ENCODE data around the gene TNNI2.

Gene TNNI2

DNA sequence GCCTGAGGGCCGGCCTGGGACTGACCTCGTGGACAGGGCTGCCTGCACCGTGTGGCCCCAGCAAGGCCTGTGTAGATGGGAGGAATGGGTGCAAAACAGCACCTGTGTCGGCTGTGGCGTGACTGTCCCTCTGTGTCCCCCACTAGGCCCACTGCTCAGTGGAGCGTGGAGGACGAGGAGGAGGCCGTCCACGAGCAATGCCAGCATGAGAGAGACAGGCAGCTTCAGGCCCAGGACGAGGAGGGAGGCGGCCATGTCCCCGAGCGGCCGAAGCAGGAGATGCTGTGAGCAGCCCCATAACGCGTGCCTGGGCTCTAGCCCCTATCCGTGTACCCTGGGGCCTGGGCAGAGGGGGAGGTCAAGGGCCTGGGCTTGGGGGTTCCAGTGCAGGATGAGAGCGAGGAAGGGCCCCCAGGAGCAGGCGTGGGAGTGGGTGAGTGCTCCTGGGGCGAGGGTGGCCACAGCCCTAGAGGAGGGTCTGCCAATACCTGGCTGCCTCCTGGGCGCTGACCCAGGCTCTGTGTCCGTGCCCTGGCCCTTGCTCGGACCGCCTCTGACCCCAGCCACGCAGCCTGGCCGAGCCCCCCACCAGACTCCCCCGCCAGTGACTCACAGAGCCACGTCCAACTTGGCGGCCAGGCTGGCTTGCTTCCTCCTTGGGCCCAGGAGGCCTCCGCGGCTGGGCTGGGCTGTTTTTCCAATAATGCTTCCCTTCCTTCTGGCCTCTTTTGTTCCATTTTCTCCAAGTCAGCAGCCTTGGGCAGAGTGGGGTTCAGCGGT, 41.4 kb downstream of the TNNI2 start:
- Histone ChIP-seq H3K36me3 (ENCODE audit: low read depth) (no peaks in the 10 kb centered on the region), H3K9me3 (ENCODE audit: severe bottlenecking) (no peaks in the 10 kb centered on the region), H3K27ac (ENCODE audit: poor library complexity, severe bottlenecking) (peak overlapping the region; percentile 27), H3K4me3 (ENCODE audit: severe bottlenecking) (no peak overlapping the region), H3K27me3 (ENCODE audit: insufficient read depth, poor library complexity, severe bottlenecking) (no peaks in the 10 kb centered on the region), H3K4me1 (ENCODE audit: insufficient read depth, poor library complexity, severe bottlenecking) (peaks cover 16% of the 10 kb centered on the region)
- TF ChIP-seq, protein P1, sequence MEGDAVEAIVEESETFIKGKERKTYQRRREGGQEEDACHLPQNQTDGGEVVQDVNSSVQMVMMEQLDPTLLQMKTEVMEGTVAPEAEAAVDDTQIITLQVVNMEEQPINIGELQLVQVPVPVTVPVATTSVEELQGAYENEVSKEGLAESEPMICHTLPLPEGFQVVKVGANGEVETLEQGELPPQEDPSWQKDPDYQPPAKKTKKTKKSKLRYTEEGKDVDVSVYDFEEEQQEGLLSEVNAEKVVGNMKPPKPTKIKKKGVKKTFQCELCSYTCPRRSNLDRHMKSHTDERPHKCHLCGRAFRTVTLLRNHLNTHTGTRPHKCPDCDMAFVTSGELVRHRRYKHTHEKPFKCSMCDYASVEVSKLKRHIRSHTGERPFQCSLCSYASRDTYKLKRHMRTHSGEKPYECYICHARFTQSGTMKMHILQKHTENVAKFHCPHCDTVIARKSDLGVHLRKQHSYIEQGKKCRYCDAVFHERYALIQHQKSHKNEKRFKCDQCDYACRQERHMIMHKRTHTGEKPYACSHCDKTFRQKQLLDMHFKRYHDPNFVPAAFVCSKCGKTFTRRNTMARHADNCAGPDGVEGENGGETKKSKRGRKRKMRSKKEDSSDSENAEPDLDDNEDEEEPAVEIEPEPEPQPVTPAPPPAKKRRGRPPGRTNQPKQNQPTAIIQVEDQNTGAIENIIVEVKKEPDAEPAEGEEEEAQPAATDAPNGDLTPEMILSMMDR (IDR thresholded peaks at IDR 0.05; ENCODE audit: poor library complexity, severe bottlenecking), result no peak
- DNase-seq (ENCODE audit: low spot score) (peak; percentile 59), ATAC-seq (ENCODE audit: low read depth) (no peak)

DNA sequence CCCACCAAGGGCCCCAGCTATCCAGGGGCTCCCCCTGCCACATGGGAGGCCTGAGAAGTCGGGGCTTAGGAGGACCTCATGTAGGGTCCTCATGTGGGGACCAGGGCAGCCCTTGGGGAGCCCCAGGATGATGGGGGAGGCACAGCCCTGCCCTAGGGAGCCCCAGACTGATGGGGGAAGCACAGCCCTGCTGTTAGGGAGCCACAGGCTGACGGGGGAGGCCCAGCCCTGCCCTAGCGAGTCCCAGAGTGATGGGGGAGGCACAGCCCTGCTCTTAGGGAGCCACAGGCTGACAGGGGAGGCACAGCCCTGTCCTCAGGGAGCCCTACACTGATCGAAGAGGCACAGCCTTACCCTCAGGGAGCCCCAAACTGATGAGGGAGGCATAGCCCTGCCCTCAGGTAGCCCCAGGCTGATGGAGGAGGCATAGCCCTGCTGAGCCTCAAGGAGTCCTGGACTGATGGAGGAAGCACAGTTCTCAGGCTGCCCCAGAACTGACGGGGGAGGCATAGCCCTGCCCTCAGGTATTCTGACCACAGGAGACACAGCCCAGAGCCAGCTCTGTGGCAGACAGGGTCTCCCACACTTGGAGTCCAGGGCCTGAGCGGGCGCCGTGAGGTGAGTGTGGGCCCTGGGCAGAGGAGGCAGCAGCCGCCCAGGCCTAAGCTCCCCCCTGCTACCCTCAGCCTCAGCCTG, 42.1 kb downstream of the TNNI2 start:
- DNase-seq (ENCODE audit: low spot score), result peak; percentile 23
- Histone ChIP-seq H3K36me3 (ENCODE audit: low read depth) (no peaks in the 10 kb centered on the region), H3K4me1 (ENCODE audit: insufficient read depth, poor library complexity, severe bottlenecking) (peaks cover 16% of the 10 kb centered on the region), H3K27ac (ENCODE audit: poor library complexity, severe bottlenecking) (peak overlapping the region; percentile 27), H3K4me3 (ENCODE audit: severe bottlenecking) (no peak overlapping the region), H3K9me3 (ENCODE audit: severe bottlenecking) (no peaks in the 10 kb centered on the region), H3K27me3 (ENCODE audit: insufficient read depth, poor library complexity, severe bottlenecking) (no peaks in the 10 kb centered on the region)
- TF ChIP-seq, protein P1 (IDR thresholded peaks at IDR 0.05; ENCODE audit: poor library complexity, severe bottlenecking), result no peak
- ATAC-seq (ENCODE audit: low read depth), result peak; percentile 8; the same call in 1 of the 3 replicates

DNA sequence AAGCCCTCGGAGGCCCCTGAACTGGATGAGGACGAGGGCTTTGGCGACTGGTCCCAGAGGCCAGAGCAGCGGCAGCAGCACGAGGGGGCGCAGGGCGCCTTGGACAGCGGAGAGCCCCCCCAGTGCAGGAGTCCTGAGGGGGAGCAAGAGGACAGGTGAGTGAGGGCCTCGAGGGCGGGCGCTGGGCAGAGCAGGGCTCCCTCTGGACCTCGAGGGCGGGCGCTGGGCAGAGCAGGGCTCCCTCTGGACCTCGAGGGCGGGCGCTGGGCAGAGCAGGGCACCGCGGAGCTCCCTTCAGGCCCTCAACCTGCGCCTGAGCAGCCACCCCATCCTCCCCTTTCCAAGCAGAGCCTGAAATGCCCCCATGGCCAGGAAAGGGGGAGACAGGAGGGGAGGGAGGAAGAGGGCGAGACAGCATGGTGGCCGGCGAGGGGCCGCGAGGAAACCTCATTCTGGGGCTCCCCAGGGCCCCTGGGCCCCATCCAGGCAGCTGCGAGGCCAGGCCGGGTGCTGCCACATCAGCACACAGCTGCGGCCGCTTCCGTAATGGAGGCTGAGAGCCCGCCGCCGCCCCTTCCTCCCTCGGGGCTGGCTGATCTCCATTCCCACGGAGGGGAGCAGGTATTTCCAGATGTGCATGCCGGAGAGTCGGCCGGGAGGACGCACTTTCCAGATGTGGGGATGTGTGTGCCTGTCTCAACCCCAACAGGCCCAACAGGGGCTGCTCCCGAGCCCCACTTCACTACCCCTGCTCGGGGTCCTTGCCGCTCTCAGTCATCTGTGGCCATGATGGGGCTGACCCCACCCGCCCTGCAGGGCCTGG, 42.9 kb downstream of the TNNI2 start:
- ATAC-seq (ENCODE audit: low read depth), result no peak
- H3K4me1 ChIP-seq (ENCODE audit: insufficient read depth, poor library complexity, severe bottlenecking), result peaks cover 9% of the 10 kb centered on the region
- H3K4me3 ChIP-seq (ENCODE audit: severe bottlenecking), result no peak overlapping the region

DNA sequence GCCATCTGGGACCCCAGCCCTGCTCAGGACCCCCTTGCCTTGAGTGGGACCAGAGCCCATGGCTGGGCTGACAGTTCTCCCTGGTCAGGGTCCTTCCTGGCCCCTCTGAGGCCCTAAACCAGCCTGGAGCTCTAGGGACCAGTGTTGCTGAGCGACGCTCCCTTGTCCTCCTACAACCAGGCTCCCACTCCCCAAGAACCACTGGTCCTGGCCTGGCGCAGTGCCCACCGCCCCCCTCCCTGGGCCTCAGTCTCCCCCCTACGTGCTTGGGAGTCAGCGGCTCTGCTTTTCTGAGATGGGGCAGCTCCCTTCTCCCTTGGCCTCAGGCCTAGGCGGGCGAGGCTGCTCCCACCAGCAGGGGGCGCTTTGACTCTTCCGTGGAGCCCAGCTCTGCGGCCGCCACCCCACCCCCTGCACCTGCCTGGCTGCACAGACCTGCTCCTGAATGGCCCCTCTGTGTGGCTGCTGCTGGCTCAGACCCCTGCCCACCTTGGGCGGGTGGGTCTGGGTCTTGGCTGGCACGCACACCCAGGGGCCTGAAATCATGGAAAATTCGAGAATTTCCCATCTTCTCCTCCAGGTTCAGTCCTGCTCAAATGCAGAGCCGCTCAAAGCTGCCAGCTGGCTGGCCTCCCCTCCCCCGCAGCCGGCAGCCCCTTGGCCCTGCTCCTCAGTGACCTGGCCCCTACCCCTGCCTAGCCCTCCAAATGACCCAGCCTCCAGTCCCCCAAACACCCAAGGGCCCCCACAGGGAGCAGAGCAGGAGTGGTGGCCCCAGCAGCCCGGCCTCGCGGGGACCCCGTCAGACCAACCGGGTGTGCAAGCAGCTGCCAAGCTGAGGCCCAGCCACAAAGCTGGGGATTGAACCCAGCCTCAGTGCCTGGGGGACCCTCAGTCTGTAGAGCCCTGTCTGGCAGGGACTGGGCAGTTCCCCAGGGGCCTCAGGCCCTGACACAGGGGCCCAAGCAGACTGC, 43.8 kb downstream of the TNNI2 start:
- H3K9me3 ChIP-seq (ENCODE audit: severe bottlenecking), result no peaks in the 10 kb centered on the region
- H3K36me3 ChIP-seq (ENCODE audit: low read depth), result no peaks in the 10 kb centered on the region
- H3K4me3 ChIP-seq (ENCODE audit: severe bottlenecking), result no peak overlapping the region
- peaks cover 1% of the 10 kb centered on the region for H3K4me1 ChIP-seq (ENCODE audit: insufficient read depth, poor library complexity, severe bottlenecking)
- ATAC-seq (ENCODE audit: low read depth) (peak; percentile 86), DNase-seq (ENCODE audit: low spot score) (peak; percentile 71)
- H3K27ac ChIP-seq (ENCODE audit: poor library complexity, severe bottlenecking), result no peak overlapping the region
- no peaks in the 10 kb centered on the region for H3K27me3 ChIP-seq (ENCODE audit: insufficient read depth, poor library complexity, severe bottlenecking)
- TF ChIP-seq, protein P1 (IDR thresholded peaks at IDR 0.05; ENCODE audit: poor library complexity, severe bottlenecking), result peak; percentile 91

More for the DNA sequence above, 42.9 kb downstream of the TNNI2 start:
- TF ChIP-seq, protein P1 (IDR thresholded peaks at IDR 0.05; ENCODE audit: poor library complexity, severe bottlenecking), result no peak
- Histone ChIP-seq H3K27ac (ENCODE audit: poor library complexity, severe bottlenecking) (no peak overlapping the region), H3K9me3 (ENCODE audit: severe bottlenecking) (no peaks in the 10 kb centered on the region), H3K27me3 (ENCODE audit: insufficient read depth, poor library complexity, severe bottlenecking) (no peaks in the 10 kb centered on the region), H3K36me3 (ENCODE audit: low read depth) (no peaks in the 10 kb centered on the region)
- DNase-seq (ENCODE audit: low spot score), result no peak

Data from RWPE2 (cell line).